AG20443 (cell line): ENCODE results near the gene PAQR7.

Experiments used
- DNase-seq: peaks from one replicate; pipeline ENCODE4 v3.0.0; 2012; ENCODE audit warnings: low spot score, mixed read lengths

Gene PAQR7

DNA sequence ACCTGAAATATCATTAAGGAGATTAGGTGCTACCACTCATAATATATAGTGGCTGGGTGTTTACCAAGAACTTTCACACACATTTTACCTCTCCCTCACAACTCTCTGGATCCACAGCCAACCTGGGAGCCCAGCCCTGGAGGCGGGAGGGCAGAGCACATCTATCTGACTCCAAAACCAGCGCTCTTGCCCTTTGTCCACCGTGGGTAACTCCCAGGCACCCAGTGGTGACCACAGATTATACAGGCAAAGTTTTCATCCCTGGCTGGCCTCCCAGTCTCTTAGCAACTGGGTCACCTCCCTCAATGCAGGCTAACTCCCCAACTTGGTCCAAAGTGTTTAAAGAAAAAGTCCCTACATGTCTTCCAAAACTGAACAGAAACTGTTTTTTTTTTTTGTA is 2.4 kb downstream of the PAQR7 start:
- DNase-seq, result no peak

DNA sequence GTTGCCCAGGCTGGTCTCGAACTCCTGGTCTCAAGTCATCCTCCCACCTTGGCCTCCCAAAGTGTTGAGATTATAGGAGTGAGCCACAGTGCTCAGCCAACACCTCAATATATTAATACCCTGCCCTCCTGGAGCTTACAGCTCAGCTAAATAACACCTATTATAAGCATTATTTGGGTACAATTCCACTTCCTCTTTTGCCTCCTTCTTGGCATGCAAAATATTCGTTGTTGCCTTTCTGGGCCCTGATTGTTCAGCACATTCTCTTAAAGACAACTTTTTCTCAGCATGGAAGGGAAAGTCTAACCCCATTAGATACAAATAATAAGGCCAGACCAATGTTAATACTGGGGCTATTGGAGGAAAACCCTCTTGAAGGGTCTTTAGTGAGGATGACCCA is 2.8 kb downstream of the PAQR7 start:
- DNase-seq, result no peak

DNA sequence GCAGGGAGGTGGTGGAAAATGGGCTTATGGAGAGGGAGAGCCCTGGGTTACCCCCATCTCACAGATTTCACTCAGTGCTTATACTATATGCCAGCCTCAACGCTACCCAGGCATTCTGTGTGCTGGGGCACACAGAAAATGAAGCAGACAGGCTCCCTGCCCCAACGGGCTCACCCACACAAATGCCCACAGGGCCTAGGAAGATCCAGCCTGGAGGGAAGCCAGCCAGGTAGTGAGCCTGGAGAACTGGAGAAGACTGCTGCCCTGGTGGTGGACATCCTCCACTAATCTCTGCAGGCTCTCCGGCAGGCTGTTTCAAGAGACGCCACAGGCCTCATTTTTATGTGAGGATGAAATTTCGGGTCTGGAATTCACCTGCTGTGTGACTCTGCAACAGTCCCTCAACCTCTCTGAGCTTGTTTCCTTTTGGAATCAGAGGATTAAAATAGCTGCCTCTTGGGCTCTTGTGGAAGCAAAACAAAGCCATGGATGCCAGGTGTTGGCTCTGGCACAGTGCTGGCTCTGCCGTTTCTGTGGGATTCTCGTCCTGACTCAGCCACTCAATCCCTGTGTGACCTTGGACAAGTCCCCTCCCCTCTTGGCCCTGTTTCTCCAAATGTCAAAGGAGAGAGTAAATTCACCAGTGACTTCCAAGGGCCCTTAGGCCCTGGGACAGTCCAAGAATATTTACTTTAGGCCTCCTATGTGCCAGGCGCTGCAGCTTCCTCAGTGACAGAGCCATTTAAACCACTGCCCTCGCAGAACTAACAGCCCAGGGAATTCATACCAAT is 3.6 kb downstream of the PAQR7 start:
- DNase-seq, result no peak

DNA sequence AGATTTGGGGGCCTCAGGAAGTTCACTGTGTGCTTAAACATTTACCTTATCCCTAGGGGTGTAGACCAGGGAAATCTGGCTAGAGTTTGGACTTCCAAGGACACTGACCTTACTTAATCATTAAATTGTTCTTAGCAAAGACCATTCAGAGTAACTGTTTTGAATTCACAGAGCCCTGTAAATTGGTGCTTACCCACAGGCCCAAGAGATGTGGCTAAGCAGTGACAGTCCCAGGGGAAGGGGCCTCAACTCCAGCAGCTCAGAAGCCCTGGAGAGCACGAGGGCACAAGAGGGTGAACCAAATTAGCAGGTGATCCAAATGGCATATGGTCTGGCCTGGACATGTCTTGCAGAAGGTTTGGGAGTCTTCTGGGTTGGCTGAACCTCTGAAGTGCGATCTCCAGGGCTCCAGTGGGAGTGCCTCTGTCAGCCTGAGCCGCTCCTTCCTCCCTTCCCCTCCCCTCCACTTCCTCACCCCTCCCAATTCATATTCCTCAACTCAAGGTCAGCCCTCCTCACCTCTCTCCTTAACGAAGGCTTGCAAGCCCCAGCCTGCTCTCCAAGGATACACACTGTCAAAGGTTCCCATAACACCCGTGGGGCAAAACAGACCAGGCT is 4.3 kb downstream of the PAQR7 start:
- DNase-seq, result peak; percentile 4

DNA sequence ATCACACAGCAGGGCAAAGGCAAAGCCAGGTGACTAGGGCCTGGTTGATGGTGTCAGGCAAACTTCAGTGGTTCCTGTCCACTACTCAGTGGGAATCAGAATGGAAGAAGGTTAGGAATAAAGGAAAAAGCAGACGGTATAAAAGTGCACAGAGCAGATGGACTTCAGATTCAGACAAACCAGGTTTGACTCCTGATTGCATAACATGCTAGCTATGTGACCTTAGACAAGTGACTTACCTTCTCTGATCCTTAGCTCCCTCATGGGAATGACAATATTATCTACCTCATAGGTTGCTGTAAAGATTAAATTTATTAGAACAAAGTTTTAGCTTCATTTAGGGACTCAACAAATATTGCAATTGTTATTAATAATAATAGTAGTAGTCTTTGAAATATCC is 4.9 kb downstream of the PAQR7 start:
- no peak for DNase-seq

DNA sequence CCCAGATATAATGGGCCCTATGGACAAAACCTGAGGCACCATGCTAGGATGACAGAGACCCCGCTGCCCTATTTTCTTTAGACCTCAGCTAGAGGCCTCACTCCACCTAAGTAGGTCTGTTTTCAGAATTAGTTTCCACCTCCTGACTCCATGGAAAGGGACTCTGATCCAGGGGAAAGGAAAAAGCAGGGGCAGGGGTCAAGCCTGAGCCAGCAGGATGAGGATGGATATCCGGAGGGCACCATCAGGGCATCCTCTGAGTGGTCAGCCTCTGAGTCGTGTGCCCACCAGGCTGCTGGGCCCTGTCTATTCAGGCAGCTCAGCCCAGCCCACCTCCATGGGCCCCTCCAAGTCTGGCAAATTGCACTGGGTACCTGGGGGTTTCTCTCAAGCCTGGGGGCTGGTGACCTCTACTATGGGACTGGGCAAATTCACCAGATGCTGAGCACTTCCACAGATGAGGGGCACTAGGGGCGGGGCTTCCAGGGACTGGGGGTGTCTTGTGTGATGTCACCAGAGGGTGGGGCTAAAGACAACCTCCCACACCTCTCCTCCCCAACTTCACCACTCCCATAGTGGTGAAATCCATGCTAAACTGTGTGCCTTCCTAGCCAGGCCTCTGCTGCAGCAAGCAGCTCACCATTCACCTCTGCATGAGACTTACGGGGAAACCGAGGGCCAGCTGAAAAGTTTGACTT is 5.5 kb downstream of the PAQR7 start:
- DNase-seq, result peak; percentile 14

DNA sequence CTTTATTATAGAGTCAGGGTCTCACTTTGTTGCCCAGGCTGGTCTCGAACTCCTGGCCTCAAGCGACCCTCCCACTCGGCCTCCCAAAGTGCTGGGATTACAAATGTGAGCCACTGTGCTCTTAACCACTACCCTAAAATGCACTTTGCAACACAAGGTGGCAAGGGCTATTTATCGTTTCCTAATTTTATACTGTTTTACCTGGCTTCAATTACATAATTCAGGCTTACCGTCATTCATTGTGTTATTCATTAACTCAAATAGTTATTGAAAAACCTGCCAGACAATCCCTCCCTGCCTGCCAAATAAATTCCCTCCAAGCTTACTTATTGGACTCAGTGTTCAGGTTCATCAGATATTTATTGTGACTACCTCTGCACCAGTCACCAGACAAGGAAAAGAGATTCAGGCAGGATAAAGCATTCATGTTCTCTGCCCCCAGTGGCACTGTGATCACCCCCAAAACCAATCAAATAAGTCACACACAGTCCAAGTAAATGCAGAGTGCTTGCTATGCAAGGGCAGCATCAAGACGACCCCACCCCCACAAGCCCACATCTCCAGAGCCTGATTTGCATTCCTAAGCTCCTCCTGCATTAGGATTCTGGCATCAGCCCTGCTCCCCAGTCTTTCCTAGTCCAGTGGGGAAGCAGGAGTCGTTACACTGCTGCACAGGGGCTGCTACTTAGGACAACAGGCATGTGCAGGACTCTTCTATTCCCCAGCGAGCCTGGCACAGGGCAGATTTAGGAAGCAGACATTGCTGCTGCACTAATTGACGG is 8.1 kb downstream of the PAQR7 start:
- DNase-seq, result peak; percentile 5

DNA sequence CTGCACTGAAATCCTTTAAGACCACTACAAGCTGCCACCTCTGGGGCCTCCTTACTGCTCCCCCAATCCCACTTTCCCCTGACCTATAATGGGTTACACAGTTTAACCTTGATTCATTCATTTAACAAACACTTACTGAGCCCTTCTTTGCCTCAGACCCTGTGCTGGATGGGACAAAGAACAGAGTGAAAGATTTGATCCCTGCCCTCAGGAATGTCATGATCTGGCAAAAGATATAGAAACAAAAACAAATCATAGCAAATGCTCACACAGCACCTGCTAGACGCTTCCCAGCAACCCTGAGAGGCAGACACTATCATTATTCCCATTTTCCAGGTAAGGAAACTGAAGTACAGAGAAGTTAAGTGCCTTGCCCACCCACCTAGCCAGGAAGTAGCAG is 9.2 kb downstream of the PAQR7 start:
- DNase-seq, result no peak

DNA sequence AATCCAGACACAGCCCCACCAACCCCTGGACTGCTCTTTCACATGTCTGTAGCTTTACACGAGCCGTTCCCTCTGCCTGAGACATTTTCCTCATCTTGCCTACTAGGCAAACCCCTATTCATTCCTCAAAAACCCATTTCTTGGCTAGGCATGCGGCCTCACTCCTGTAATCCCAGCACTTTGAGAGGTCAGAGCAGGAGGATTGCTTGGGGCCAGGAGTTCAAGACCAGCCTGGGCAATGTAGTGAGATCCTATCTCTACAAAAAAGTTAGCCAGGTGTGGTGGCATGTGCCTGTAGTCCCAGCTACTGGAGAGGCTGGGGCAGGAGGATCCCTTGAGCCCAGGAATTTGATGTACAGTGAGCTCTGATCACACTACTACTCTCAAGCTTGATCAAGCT is 11.1 kb downstream of the PAQR7 start:
- DNase-seq, result no peak

DNA sequence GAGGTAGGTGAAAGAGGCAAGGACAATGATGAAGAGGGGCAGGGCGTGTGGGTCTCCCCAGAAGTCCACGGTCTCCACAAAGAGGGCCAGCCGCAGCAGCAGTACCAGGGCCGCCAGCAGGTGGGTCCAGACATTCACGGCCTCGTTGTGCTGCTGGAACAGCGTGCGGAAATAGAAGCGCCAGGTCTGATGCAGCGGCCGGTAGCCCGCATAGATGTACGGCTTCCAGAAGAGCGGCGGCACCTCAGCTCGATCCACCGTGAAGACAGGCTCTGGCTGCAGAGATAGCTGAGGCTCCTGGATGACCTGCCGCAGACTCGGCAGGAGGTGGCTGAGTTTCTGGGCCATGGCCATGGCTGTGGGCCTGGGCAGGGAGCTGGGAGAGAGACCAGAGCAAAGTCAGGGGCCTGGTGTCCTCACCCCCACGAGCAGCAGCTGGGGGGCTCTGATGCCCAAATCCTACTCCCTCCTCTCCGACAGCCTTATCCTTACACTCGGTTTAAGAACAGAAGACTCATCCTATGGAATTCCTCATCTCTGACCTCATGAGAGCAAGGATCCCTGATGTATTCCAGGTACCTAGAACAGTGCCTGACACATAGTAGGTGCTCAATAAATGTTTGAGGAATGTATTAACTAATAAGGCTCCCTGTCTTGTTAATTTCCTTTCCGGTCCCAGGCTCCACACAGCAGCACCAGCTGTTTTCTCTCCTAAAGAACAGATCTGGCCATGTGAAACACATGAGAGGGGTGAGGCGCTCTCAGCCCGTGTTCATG is 11.8 kb downstream of the PAQR7 start:
- DNase-seq, result no peak

DNA sequence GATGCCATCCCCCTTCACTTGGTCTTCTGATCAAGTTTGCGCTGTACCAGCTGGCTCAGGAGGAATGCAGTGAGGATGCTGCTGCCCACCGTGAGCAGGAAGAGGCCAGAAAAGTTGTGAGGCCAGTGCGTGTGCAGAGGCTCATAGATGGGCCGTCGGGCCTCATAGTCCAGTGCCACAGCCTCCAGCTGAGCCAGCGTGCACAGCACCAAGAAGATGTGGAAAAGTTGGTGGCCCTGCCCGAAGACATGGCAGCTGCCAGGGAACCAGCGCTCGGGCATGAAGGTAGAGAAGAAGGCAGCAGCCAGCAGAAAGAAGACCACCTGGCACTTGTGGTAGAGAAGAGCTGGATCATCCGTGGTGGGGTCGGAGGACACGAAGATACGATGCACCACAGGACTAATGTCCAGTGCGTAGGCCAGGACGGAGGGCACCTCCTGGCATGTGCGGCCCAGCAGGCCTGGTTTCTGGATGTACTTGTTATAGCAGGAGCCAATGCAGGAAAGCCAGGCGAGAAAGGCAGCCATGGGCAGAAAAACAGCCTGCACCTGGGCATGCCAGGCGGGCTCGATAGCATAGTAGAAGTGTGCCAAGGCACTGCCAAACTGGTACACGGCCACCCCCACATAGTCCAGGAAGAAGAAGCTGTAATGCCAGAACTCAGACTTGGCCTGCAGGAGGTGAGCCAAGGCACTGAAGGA is 12.6 kb downstream of the PAQR7 start:
- no peak for DNase-seq

DNA sequence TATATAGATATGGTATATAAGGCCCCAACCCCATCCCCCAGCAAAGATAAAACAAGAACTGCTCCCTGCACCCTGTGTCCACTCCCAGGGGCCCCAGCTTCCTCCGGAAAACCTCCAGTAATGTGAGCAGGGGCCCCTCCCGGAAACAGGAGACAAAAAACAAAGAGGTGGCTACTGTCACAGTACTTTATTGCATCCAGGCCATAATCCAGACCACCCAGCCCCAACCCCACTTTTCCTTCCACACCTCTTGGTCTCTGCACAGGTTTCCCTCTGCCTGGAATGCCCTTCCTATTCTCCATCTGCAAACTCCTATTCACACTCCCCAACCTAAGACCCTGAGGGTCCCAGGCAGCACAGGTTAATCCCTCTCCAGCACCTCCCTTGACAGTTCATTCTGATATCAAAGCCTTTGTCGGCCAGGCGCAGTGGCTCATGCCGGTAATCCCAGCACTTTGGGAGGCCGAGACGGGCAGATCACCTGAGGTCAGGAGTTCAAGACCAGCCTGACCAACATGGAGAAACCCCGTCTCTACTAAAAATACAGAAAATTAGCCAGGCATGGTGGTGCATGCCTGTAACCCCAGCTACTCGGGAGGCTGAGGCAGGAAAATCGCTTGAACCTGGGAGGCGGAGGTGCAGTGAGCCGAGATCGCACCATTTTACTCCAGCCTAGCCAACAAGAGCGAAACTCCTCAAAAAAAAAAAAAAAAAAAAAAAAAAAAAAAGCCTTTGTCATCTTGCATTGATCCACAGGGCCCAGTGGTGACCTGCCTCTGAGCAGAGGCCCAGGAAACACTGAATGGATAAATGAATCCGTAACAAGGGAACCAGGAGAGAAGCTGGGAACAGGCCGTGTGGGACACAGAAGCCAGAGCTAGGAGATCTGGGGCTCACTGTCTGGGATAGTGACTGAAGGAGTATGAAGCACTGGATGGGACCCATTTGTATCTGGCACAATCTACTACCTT is 13.9 kb downstream of the PAQR7 start:
- no peak for DNase-seq

DNA sequence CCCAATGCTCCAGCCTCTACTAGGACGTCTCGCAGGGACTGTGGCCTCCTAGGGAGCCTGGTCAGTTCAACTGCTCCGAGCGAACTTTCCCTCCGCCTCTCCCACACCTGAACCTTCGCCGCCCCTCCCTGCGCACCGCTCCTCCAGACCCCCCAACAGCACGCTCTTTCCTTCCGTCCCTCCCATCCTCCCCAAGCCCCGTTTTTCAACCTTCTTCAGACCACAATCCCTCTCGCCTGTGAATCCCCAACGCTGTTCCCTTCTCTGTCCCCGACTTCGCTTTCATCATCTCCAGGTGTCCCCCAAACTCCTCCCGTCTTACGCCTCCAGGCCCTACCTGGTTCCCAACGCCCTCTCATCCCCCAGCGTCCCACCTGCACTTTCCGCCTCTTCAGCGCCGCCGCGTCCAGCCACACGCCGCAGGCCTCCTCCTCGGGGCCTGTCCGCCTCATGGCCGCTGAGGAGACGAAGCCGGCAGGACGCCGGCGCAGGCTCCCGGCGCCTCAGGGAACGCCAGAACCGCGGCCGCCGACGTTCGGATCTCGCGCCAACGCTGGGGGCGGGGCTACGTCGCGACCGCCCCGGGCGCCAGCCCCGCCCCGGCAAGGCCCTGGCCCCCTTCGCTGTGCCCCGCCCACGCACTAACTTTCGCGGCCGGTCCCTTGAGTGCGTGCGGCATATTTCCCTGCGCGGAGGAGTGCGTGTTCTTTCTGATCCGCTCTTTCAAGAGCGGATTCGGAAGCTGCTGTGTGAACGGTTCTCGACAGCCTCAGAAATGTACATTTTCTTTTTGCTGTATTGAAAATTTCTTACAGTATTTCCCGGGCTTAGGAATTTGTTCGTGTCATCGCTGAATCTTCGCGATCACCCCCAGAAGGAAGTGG is 16.4 kb downstream of the PAQR7 start, which contains the start of gene AUNIP:
TSS of gene AUNIP (minus strand) at position 552 of the 884 bp plus-strand sequence. CDS start at position 452, 100 bp downstream.
- DNase-seq, result peak; percentile 100

DNA sequence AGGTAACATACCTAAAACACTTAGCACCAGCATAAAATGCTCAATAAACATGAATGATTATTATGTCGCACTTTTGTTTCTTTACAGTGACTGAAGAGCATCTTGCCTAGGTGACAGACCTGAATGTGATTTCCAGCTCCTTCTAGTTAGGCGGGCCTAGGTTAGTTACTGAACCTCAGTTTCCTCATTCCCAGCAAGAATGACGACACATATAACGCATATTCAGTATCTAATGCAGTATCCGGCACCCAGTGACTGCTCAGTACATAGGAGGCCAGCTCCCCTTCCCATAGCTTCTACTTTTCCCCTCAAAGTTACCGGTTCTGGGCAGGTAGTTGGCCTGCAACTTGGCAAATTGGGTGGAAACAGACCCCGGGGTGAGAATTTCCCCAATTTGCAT is 17.0 kb downstream of the PAQR7 start:
- no peak for DNase-seq

DNA sequence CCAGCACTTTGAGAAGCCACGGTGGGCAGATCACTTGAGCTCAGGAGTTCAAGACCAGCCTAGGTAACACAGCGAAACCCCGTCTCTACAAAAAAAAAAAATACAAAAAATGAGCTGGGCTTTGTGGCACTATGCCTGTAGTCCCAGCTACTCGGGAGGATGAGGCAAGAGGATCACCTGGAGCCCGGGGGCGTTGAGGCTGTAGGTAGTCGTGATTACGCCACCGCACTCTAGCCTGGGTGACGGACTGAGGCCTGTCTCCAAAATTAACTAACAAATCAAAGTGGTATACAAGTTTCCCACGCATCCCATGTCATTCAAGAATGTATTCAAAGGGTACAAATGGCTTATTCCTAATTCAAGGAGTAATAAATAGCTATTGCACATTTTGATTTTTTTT is 18.7 kb downstream of the PAQR7 start:
- DNase-seq, result no peak

DNA sequence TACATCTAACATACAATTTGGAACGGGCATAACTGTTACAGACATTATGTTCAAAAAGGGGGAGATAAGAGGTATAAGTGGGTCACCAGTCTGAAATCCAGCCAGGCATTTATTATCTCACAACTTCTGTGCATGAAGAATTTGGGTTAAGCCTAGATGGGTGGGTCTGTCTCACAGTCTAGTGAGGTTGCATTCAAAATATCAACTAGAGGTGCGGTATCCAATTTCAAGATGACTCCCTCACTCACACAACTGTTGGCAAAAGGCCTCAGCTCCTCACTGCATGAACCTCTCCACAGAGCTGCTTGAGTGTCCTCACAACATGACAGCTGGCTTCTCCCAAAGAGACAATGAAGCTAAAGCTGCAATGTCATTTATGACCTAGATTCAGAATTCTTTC is 21.0 kb downstream of the PAQR7 start:
- DNase-seq, result no peak

DNA sequence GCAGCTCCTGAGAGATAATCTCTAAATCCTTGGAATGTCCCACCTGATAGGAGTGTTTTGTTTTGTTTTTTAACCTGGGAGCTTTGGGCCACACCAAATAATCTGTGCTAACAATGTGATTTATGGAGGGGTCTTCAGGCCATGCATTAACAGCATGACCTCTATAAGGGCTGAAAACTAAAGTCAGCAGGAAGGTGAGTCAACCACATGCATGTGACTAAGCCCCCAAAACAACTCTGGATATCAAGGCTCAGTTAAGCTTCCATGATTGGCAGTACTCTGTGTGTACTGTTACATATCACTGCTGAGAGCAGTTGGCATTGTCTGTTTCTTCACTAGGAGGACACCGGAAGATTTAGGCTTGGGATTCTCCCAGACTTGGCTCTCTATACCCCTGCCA is 27.0 kb downstream of the PAQR7 start:
- DNase-seq, result no peak

DNA sequence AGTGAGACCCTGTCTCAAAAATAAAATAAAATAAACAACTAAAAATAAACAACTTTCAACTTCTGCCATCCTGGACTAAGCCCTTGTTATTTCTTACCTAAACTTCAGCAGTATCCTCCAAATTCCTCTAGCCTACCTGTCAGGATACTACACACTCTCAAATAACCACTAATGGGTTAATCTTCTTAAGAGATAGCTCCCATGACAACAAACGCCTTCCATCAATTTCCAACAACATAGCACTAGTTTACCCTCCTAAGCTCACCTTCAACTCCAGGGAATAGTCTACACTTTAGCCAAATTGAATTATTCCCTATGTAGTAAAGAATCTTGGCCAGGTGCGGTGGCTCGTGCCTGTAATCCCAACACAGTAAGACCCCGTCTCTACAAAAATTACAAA is 27.6 kb downstream of the PAQR7 start:
- no peak for DNase-seq

DNA sequence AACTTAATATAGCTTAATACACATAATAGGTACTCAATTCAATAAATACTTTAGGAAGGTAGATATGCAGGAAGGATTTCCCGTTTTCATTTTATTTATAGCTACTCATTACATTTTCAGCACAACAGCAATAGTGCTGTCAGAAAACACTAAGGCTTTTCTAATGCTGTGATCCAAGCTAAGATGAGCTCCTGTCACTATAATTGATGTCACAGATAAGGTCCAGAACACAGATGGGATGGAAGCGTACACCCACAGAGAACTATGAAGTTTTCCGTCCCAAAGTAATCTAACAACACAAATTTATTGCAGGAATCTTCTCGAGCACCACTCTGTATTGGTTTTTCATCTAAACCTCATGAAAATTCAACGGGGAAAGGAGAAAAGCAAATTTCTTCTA is 29.8 kb downstream of the PAQR7 start:
- DNase-seq, result no peak
